Fibroblast of lung (primary cell): Measurements from ENCODE around the gene FGD2. TPM values are rescaled to one million over a fixed set of nuclear protein-coding genes. Genes with fewer than 3 reads are reported as not detected.

ENCODE experiments used
- DNase-seq, 2 donors: peaks; one replicate each; pipeline versions ENCODE4 v3.0.0 to v3.0.0-alpha.2; 2010; ENCODE audit warnings: low read depth in 2 of 2
- H2AFZ ChIP-seq: 2 replicates; pipeline ENCODE4 v1.5.1; 2012; ENCODE audit warnings: low read length, control low read depth, inconsistent platforms
- H3K27ac ChIP-seq: 2 replicates; pipeline ENCODE4 v1.5.1; 2011; ENCODE audit warnings: low read length, control low read depth; ENCODE audit not compliant: insufficient read depth
- H3K27me3 ChIP-seq: 2 replicates; pipeline ENCODE4 v1.5.1; 2011; ENCODE audit warnings: mild to moderate bottlenecking, low read length; ENCODE audit not compliant: control insufficient read depth, insufficient read depth
- H3K36me3 ChIP-seq: 2 replicates; pipeline ENCODE4 v1.5.1; 2011; ENCODE audit warnings: low read length; ENCODE audit not compliant: control insufficient read depth, insufficient read depth
- H3K4me1 ChIP-seq: 2 replicates; pipeline ENCODE4 v1.5.1; 2011; ENCODE audit warnings: low read length; ENCODE audit not compliant: control insufficient read depth, insufficient read depth; ENCODE audit errors: extremely low read depth
- H3K4me2 ChIP-seq: 2 replicates; pipeline ENCODE4 v1.5.1; 2011; ENCODE audit warnings: low read length, control low read depth; ENCODE audit not compliant: insufficient read depth; ENCODE audit errors: extremely low read depth
- H3K4me3 ChIP-seq, 4 experiments: fragments of 200-600 bp in 1 of 4; sonication (generic) in 1 of 4; replicated peaks in 1 of 4; 2 replicates each; pipeline ENCODE4 v1.5.1; 2011 to 2016; ENCODE audit warnings: low read length in 4 of 4, low read depth in 3 of 4, mild to moderate bottlenecking in 3 of 4, control low read depth in 2 of 4, inconsistent platforms in 1 of 4, mixed read lengths in 1 of 4; ENCODE audit not compliant: insufficient read depth in 1 of 4; ENCODE audit errors: control extremely low read depth in 1 of 4
- H3K79me2 ChIP-seq: 2 replicates; pipeline ENCODE4 v1.5.1; 2012; ENCODE audit warnings: mild to moderate bottlenecking, low read length, inconsistent platforms; ENCODE audit not compliant: control insufficient read depth, insufficient read depth
- H3K9ac ChIP-seq: 2 replicates; pipeline ENCODE4 v1.5.1; 2011; ENCODE audit warnings: mild to moderate bottlenecking, low read length, control low read depth; ENCODE audit not compliant: insufficient read depth
- H3K9me3 ChIP-seq: 2 replicates; pipeline ENCODE4 v1.5.1; 2012; ENCODE audit warnings: low read depth, low read length; ENCODE audit not compliant: control insufficient read depth, insufficient read depth
- H4K20me1 ChIP-seq: 2 replicates; pipeline ENCODE4 v1.5.1; 2011; ENCODE audit warnings: low read length; ENCODE audit not compliant: control insufficient read depth, insufficient read depth; ENCODE audit errors: extremely low read depth
- EZH2 ChIP-seq: IDR thresholded peaks from 2 replicates; pipeline ENCODE4 v1.5.1; 2012; ENCODE audit warnings: low read length, control low read depth, mild to moderate bottlenecking; ENCODE audit errors: missing control alignments
- polyA plus RNA-seq, 2 donors: library from polyadenylated mRNA; depleted of rRNA in 1 of 2; stranded (reverse) in 1 of 2; unstranded in 1 of 2; fragments of >200 nt; gene quantifications; 2 replicates each; pipeline ENCODE4 v1.2.1, GENCODE V29; 2011 to 2012; ENCODE audit warnings: missing spikeins in 1 of 2
- total RNA-seq: library from RNA; depleted of rRNA; stranded (reverse); fragments of >200 nt; gene quantifications from 2 replicates; pipeline ENCODE4 v1.2.1, GENCODE V29; 2014
- TF ChIP-seq, protein P1 (sequence below), 2 donors: IDR thresholded peaks in 1 of 2; conservative IDR thresholded peaks in 1 of 2; 1 replicate in 1 of 2; 2 replicates in 1 of 2; pipeline ENCODE4 v1.5.1; 2011 to 2012; ENCODE audit warnings: low read length in 2 of 2, control low read depth in 1 of 2, inconsistent platforms in 1 of 2, low read depth in 1 of 2, mild to moderate bottlenecking in 1 of 2

FGD2 gene
- total and polyA plus RNA-seq, 2 donors (not counting 1 experiment from before 2014, with no cell fraction given): not detected

DNA sequence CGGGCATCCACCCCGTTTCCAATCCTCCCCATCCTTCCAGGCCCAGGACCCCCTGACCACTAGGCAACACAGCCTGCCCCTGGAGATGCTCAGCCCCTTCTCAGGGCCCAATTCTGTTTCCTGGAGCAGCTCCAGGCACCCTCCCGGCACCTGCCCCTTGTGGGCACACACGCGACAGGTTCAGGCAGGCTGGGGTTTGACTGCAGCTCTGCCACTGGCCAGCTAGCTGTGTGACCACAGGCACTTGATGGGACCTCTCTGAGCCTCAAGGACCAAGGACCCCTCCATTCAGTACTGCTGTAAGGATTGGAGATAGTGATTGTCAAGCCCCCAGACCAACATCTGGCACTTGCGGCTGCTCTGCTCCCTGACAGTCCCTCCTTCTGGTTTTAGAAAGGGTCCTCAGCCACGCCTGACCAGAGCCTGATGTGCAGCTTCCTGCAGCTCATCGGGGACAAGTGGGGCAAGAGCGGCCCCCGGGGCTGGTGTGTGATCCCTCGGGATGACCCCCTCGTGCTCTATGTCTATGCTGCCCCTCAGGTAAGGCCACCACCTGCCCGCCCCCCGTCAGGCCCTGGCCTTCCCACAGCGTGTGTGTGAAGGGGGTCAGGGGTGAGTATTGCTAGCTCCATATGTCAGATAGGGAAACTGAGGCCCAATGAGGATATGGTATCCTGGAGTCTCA is 21.7 kb downstream of the FGD2 start:
- Histone ChIP-seq H3K9me3 (no peaks in the 10 kb centered on the region), H3K4me1 (no peaks in the 10 kb centered on the region), H3K4me3 (no peak overlapping the region), H3K36me3 (no peaks in the 10 kb centered on the region), H3K27me3 (no peaks in the 10 kb centered on the region), H2AFZ (no peak overlapping the region), H3K4me2 (no peak overlapping the region), H3K9ac (no peak overlapping the region), H3K79me2 (no peaks in the 10 kb centered on the region), H3K27ac (no peak overlapping the region), H4K20me1 (no peaks in the 10 kb centered on the region)
- DNase-seq: no peak
- TF ChIP-seq, protein P1, sequence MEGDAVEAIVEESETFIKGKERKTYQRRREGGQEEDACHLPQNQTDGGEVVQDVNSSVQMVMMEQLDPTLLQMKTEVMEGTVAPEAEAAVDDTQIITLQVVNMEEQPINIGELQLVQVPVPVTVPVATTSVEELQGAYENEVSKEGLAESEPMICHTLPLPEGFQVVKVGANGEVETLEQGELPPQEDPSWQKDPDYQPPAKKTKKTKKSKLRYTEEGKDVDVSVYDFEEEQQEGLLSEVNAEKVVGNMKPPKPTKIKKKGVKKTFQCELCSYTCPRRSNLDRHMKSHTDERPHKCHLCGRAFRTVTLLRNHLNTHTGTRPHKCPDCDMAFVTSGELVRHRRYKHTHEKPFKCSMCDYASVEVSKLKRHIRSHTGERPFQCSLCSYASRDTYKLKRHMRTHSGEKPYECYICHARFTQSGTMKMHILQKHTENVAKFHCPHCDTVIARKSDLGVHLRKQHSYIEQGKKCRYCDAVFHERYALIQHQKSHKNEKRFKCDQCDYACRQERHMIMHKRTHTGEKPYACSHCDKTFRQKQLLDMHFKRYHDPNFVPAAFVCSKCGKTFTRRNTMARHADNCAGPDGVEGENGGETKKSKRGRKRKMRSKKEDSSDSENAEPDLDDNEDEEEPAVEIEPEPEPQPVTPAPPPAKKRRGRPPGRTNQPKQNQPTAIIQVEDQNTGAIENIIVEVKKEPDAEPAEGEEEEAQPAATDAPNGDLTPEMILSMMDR (conservative IDR thresholded peaks at IDR 0.05 in 1 of 2, IDR thresholded peaks at IDR 0.05 in 1 of 2; ENCODE audit: low read depth in 1 of 2, low read length in 2 of 2): no peak
- no peak for TF ChIP-seq EZH2

DNA sequence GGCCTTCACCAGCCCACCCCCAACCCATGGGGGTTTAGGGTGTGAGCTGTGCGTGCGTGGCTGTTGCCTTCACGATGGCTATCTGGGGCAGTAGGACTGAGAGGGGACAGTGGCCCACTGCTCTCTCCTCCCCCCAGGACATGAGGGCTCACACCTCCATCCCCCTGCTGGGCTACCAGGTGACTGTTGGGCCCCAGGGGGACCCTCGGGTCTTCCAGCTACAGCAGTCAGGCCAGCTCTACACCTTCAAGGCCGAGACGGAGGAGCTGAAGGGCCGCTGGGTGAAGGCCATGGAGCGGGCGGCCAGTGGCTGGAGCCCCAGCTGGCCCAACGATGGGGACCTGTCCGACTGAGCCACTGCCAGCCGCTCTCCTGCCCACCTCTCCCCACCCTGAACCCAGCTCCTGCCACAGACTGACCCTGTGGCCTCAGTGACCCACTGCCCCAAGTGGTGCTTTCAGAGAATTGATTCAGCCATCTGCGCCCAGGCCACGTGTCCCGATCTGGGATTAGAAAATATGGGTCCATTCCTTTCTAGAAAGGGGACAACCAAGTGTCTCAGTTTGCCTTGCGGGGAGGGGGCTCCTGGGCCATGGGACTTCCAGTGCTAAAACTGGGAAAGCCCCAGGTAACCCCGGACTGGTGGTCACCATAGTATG is 22.5 kb downstream of the FGD2 start:
- Histone ChIP-seq H3K9ac (no peak overlapping the region), H3K4me3 (no peak overlapping the region), H2AFZ (no peak overlapping the region), H3K9me3 (no peaks in the 10 kb centered on the region), H3K4me2 (no peak overlapping the region), H3K4me1 (no peaks in the 10 kb centered on the region), H3K79me2 (no peaks in the 10 kb centered on the region), H3K27me3 (no peaks in the 10 kb centered on the region), H4K20me1 (no peaks in the 10 kb centered on the region), H3K36me3 (no peaks in the 10 kb centered on the region), H3K27ac (no peak overlapping the region)
- DNase-seq: no peak
- TF ChIP-seq, protein P1 (conservative IDR thresholded peaks at IDR 0.05 in 1 of 2, IDR thresholded peaks at IDR 0.05 in 1 of 2; ENCODE audit: low read depth in 1 of 2, low read length in 2 of 2): no peak
- TF ChIP-seq EZH2: no peak

DNA sequence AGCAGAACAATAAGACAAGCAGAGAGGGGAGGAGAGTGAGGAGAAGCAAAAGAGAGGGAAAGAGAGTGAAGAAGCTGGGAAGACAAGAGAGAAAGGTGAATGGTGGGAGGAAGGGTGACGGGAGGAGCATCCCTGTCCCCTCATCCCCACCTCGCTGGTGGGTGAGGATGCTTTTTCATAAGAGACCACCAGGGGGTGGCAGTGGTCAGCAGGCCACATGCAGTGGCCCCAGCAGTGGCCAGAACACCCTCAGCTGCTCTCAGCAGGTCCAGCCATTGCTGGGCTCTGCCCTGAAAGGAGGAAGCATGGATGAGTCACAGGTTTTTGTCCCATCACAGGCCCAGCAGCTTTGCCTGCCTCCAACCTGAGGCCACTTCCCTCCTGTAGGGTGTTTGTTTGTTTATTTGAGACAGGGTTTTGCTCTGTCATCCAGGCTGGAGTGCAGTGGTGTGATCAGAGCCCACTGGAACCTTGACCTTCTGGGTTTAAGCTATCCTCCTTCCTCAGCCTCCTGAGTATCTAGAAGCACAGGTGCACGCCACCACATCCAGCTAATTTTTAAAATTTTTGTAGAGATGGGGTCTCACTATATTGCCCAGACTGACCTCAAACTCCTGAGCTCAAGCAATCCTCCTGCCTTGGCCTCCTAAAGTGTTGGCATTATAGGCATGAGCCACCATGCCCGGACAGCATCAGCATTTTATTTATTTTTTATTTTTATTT is 24.0 kb downstream of the FGD2 start:
- H3K4me1 ChIP-seq: no peaks in the 10 kb centered on the region
- no peak overlapping the region for H3K4me2 ChIP-seq
- no peak overlapping the region for H3K9ac ChIP-seq
- no peaks in the 10 kb centered on the region for H3K9me3 ChIP-seq
- no peak overlapping the region for H3K27ac ChIP-seq
- H3K4me3 ChIP-seq: no peak overlapping the region
- peak; percentile 82 to 84 for DNase-seq
- no peak overlapping the region for H2AFZ ChIP-seq
- no peaks in the 10 kb centered on the region for H3K27me3 ChIP-seq
- H4K20me1 ChIP-seq: no peaks in the 10 kb centered on the region
- no peak for TF ChIP-seq EZH2
- TF ChIP-seq, protein P1 (conservative IDR thresholded peaks at IDR 0.05 in 1 of 2, IDR thresholded peaks at IDR 0.05 in 1 of 2; ENCODE audit: low read depth in 1 of 2, low read length in 2 of 2): peak; percentile 60 to 77
- H3K79me2 ChIP-seq: no peaks in the 10 kb centered on the region
- H3K36me3 ChIP-seq: no peaks in the 10 kb centered on the region
